Measurements from ENCODE around the gene CCDC106.

- no peak for TF ChIP-seq CTCF (conservative IDR thresholded peaks at IDR 0.05)
- no peak for TF ChIP-seq ZFX (IDR thresholded peaks at IDR 0.05)
Measured at GRCh38 chr19:55686311-55687050, 38.5 kb downstream of the CCDC106 start.

Measured in C4-2B (cell line).